HCT116 (cell line): ENCODE results near the gene IL36B. TPM values are rescaled to one million over a fixed set of nuclear protein-coding genes. Genes with fewer than 3 reads are reported as not detected.

Experiments
- ATAC-seq: fragments of 200-7000 bp; cut with Tn5 transposase; 2 replicates; pipeline ENCODE4 v1.9.1; 2020; ENCODE audit warnings: mild to moderate bottlenecking, moderate library complexity
- BruUV-seq: library from RNA; stranded (reverse); fragments of 400-500 nt; replicated peaks from 2 replicates; lab custom pipeline; 2021; lab: Mats Ljungman, UMichigan
- CTCF ChIA-PET: fragments of 300-600 bp; sonication (Branson Sonifier 250); formaldehyde crosslinking; loops from one replicate; lab custom pipeline; 2021; ENCODE audit warnings: antibody characterized with exemption; lab: Charles Lee
- POLR2A ChIA-PET: fragments of 300-600, 350-600 bp; sonication (Branson Sonifier 250); formaldehyde crosslinking; loops from one replicate; lab custom pipeline; 2021; ENCODE audit warnings: antibody characterized with exemption; lab: Charles Lee
- RAD21 ChIA-PET, 2 experiments: fragments of 300-600 bp; sonication (Branson Sonifier 250); formaldehyde crosslinking; loops; one replicate each; lab custom pipeline; 2023; ENCODE audit warnings: low total read pairs in 2 of 2; ENCODE audit not compliant: uncharacterized antibody in 2 of 2, unreplicated experiment in 2 of 2, low non-redundant PET in 1 of 2; lab: Charles Lee
- DNase-seq: peaks from one replicate; pipeline ENCODE4 v3.0.0-alpha.2; 2010; ENCODE audit warnings: low read depth, low spot score
- H2AFZ ChIP-seq: fragments of 200-600 bp; shearing (Covaris generic), sonication (generic); 2 replicates; pipeline ENCODE4 v1.6.1; 2017; ENCODE audit warnings: low read depth, mixed run types, mixed read lengths, antibody characterized with exemption, low read length; ENCODE audit not compliant: poor library complexity, severe bottlenecking
- H3K27ac ChIP-seq: 2 replicates; pipeline ENCODE4 v1.5.1; 2012; ENCODE audit warnings: low read depth, low read length
- H3K27me3 ChIP-seq: fragments of 200-600 bp; sonication (generic); 2 replicates; pipeline ENCODE4 v1.6.1; 2016; ENCODE audit warnings: mixed run types, low read length, mixed read lengths; ENCODE audit not compliant: insufficient read depth
- H3K36me3 ChIP-seq, 2 experiments: fragments of 200-500 bp in 1 of 2; fragments of 200-600 bp in 1 of 2; sonication (Bioruptor generic) in 1 of 2; sonication (generic) in 1 of 2; 2 replicates each; pipeline versions ENCODE4 v1.5.1 to v1.6.1; 2014 to 2016; ENCODE audit warnings: low read length in 2 of 2, inconsistent platforms in 1 of 2, mixed read lengths in 1 of 2, mixed run types in 1 of 2; ENCODE audit not compliant: insufficient read depth in 2 of 2, control insufficient read depth in 1 of 2
- H3K4me1 ChIP-seq, 2 experiments: fragments of 200-600 bp in 1 of 2; sonication (generic) in 1 of 2; 2 replicates each; pipeline versions ENCODE4 v1.5.1 to v1.6.1; 2012 to 2017; ENCODE audit warnings: low read length in 2 of 2, inconsistent platforms in 1 of 2, mild to moderate bottlenecking in 1 of 2, mixed read lengths in 1 of 2, mixed run types in 1 of 2, moderate library complexity in 1 of 2; ENCODE audit not compliant: insufficient read depth in 2 of 2, control insufficient read depth in 1 of 2
- H3K4me2 ChIP-seq: fragments of 200-600 bp; sonication (generic); 2 replicates; pipeline ENCODE4 v1.6.1; 2017; ENCODE audit warnings: mixed run types, low read length, mixed read lengths
- H3K4me3 ChIP-seq, 2 experiments: fragments of 200-600 bp in 1 of 2; sonication (generic) in 1 of 2; replicated peaks in 1 of 2; 2 replicates each; pipeline ENCODE4 v1.5.1; 2011 to 2016; ENCODE audit warnings: low read length in 2 of 2, control low read depth in 1 of 2, low read depth in 1 of 2, mild to moderate bottlenecking in 1 of 2, mixed read lengths in 1 of 2, mixed run types in 1 of 2
- H3K79me2 ChIP-seq: fragments of 200-600 bp; sonication (generic); 2 replicates; pipeline ENCODE4 v1.6.1; 2017; ENCODE audit warnings: mild to moderate bottlenecking, mixed run types, low read length, moderate library complexity, mixed read lengths; ENCODE audit not compliant: insufficient read depth
- H3K9ac ChIP-seq: fragments of 200-600 bp; sonication (generic); 2 replicates; pipeline ENCODE4 v1.6.1; 2016; ENCODE audit warnings: low read length, mixed read lengths
- H3K9me2 ChIP-seq: fragments of 200-600 bp; sonication (generic), shearing (Covaris generic); 2 replicates; pipeline ENCODE4 v1.6.1; 2017; ENCODE audit warnings: mixed run types, mild to moderate bottlenecking, moderate library complexity; ENCODE audit not compliant: insufficient read depth
- H3K9me3 ChIP-seq, 2 experiments: fragments of 200-500 bp in 1 of 2; fragments of 200-600 bp in 1 of 2; sonication (Bioruptor generic) in 1 of 2; sonication (generic) in 1 of 2; 2 replicates each; pipeline ENCODE4 v1.6.1; 2014 to 2017; ENCODE audit warnings: low read length in 2 of 2, mixed read lengths in 2 of 2, inconsistent platforms in 1 of 2, low read depth in 1 of 2, mild to moderate bottlenecking in 1 of 2, mixed run types in 1 of 2, moderate library complexity in 1 of 2; ENCODE audit not compliant: control insufficient read depth in 1 of 2, insufficient read depth in 1 of 2
- H4K20me1 ChIP-seq: fragments of 200-600 bp; sonication (generic), shearing (Covaris generic); 2 replicates; pipeline ENCODE4 v1.6.1; 2017; ENCODE audit warnings: mixed run types, mild to moderate bottlenecking, moderate library complexity; ENCODE audit not compliant: insufficient read depth
- CBX3 ChIP-seq: IDR thresholded peaks from 2 replicates; pipeline ENCODE4 v1.6.1; 2012; ENCODE audit warnings: low read depth
- EGR1 ChIP-seq: IDR thresholded peaks from 2 replicates; pipeline ENCODE4 v1.6.1; 2012; ENCODE audit warnings: low read depth
- EZH2 ChIP-seq: fragments of 200-600 bp; sonication (generic); IDR thresholded peaks from 2 replicates; pipeline ENCODE4 v1.6.1; 2017; ENCODE audit warnings: antibody characterized with exemption, mixed run types
- FOSL1 ChIP-seq: IDR thresholded peaks from 2 replicates; pipeline ENCODE4 v1.6.1; 2012; ENCODE audit warnings: low read depth
- POLR2A ChIP-seq: IDR thresholded peaks from 2 replicates; pipeline ENCODE4 v1.7.0; 2011; ENCODE audit warnings: borderline replicate concordance; ENCODE audit not compliant: insufficient read depth, insufficient read length; ENCODE audit errors: extremely low read depth
- POLR2AphosphoS5 ChIP-seq: IDR thresholded peaks from 2 replicates; pipeline ENCODE4 v1.6.1; 2011; ENCODE audit warnings: mild to moderate bottlenecking, low read depth, low read length, moderate library complexity
- RAD21 ChIP-seq: IDR thresholded peaks from 2 replicates; pipeline ENCODE4 v1.6.1; 2012; ENCODE audit warnings: low read depth, mild to moderate bottlenecking
- SIN3A ChIP-seq: IDR thresholded peaks from 2 replicates; pipeline ENCODE4 v1.6.1; 2012; ENCODE audit warnings: low read depth
- SP1 ChIP-seq: IDR thresholded peaks from 2 replicates; pipeline ENCODE4 v1.6.1; 2012; ENCODE audit warnings: low read depth
- SRF ChIP-seq: IDR thresholded peaks from 2 replicates; pipeline ENCODE4 v1.6.1; 2012; ENCODE audit warnings: low read depth
- YY1 ChIP-seq: IDR thresholded peaks from 2 replicates; pipeline ENCODE4 v1.6.1; 2011; ENCODE audit warnings: low read length, low read depth, moderate library complexity, mild to moderate bottlenecking; ENCODE audit not compliant: insufficient replicate concordance; ENCODE audit errors: extremely low read depth
- ZFX ChIP-seq: fragments of 450-650 bp; IDR thresholded peaks from 2 replicates; pipeline ENCODE4 v1.6.1; 2017
- intact Hi-C: fragments of 100-400 bp; cut with micrococcal nuclease; formaldehyde crosslinking; loops from 2 replicates; pipeline ENCODE4 v1.10.0; 2022
- total RNA-seq: library from RNA; stranded (reverse); gene quantifications from one replicate; pipeline ENCODE4 v1.2.1, GENCODE V29; 2021; ENCODE audit not compliant: unreplicated experiment
- TF ChIP-seq, protein P1 (sequence below): IDR thresholded peaks from 2 replicates; pipeline ENCODE4 v1.6.1; 2012
- TF ChIP-seq, protein P2 (sequence below): IDR thresholded peaks from 2 replicates; pipeline ENCODE4 v1.6.1; 2011; ENCODE audit warnings: mild to moderate bottlenecking, low read length, moderate library complexity; ENCODE audit not compliant: insufficient replicate concordance; ENCODE audit errors: extremely low read depth
- TF ChIP-seq, protein P3 (sequence below): IDR thresholded peaks from 2 replicates; pipeline ENCODE4 v1.6.1; 2012; ENCODE audit warnings: low read depth
- TF ChIP-seq, protein P4 (sequence below): IDR thresholded peaks from 2 replicates; pipeline ENCODE4 v1.6.1; 2012

The IL36B gene
- total RNA-seq, 1 experiment from 2014 or later: not detected

DNA sequence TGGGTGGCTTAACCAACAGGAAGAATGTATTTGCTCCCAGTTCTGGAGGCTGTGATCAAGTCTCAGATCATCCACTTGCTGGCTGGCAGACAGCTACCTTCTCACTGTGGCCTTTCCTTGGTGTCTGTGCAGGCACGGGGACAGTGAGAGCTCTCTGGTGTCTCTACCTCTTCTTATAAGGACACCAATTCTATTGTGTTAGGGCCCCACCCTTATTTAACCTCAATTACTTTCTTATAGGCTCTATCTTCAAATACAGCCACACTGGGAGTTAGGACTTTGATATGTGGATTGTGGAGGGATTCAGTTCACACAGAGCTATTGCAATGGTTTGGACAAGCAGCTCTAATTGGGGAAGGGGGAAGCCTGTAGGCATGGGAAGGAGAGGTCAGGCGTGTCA, 49.5 kb upstream of the IL36B start:
- CTCF ChIA-PET: interaction anchor here (1.0 kb wide), 1 partner anchor 36 kb away, joined by 3 read pairs; no protein-coding TSS in a partner anchor
- no peak overlapping the region for H3K9ac ChIP-seq
- no peak overlapping the region for H3K4me2 ChIP-seq
- POLR2A ChIA-PET: no interaction called here
- intact Hi-C loops: no loop called here
- H3K79me2 ChIP-seq: no peaks in the 10 kb centered on the region
- no peaks in the 10 kb centered on the region for H3K9me2 ChIP-seq
- DNase-seq (no peak), ATAC-seq (no peak)
- TF ChIP-seq, protein P1, sequence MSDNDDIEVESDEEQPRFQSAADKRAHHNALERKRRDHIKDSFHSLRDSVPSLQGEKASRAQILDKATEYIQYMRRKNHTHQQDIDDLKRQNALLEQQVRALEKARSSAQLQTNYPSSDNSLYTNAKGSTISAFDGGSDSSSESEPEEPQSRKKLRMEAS: no peak
- TF ChIP-seq SRF (no peak), SP1 (no peak), EGR1 (no peak), POLR2A (no peak), POLR2AphosphoS5 (no peak), RAD21 (no peak), SIN3A (no peak), CBX3 (no peak), ZFX (no peak), YY1 (no peak), EZH2 (no peak), FOSL1 (no peak)
- TF ChIP-seq, protein P2, sequence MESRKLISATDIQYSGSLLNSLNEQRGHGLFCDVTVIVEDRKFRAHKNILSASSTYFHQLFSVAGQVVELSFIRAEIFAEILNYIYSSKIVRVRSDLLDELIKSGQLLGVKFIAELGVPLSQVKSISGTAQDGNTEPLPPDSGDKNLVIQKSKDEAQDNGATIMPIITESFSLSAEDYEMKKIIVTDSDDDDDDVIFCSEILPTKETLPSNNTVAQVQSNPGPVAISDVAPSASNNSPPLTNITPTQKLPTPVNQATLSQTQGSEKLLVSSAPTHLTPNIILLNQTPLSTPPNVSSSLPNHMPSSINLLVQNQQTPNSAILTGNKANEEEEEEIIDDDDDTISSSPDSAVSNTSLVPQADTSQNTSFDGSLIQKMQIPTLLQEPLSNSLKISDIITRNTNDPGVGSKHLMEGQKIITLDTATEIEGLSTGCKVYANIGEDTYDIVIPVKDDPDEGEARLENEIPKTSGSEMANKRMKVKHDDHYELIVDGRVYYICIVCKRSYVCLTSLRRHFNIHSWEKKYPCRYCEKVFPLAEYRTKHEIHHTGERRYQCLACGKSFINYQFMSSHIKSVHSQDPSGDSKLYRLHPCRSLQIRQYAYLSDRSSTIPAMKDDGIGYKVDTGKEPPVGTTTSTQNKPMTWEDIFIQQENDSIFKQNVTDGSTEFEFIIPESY: no peak
- TF ChIP-seq, protein P3, sequence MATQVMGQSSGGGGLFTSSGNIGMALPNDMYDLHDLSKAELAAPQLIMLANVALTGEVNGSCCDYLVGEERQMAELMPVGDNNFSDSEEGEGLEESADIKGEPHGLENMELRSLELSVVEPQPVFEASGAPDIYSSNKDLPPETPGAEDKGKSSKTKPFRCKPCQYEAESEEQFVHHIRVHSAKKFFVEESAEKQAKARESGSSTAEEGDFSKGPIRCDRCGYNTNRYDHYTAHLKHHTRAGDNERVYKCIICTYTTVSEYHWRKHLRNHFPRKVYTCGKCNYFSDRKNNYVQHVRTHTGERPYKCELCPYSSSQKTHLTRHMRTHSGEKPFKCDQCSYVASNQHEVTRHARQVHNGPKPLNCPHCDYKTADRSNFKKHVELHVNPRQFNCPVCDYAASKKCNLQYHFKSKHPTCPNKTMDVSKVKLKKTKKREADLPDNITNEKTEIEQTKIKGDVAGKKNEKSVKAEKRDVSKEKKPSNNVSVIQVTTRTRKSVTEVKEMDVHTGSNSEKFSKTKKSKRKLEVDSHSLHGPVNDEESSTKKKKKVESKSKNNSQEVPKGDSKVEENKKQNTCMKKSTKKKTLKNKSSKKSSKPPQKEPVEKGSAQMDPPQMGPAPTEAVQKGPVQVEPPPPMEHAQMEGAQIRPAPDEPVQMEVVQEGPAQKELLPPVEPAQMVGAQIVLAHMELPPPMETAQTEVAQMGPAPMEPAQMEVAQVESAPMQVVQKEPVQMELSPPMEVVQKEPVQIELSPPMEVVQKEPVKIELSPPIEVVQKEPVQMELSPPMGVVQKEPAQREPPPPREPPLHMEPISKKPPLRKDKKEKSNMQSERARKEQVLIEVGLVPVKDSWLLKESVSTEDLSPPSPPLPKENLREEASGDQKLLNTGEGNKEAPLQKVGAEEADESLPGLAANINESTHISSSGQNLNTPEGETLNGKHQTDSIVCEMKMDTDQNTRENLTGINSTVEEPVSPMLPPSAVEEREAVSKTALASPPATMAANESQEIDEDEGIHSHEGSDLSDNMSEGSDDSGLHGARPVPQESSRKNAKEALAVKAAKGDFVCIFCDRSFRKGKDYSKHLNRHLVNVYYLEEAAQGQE: no peak
- TF ChIP-seq, protein P4, sequence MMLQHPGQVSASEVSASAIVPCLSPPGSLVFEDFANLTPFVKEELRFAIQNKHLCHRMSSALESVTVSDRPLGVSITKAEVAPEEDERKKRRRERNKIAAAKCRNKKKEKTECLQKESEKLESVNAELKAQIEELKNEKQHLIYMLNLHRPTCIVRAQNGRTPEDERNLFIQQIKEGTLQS: no peak
- TF ChIP-seq, all 23 proteins: peak for 0
- Histone ChIP-seq H2AFZ (no peak overlapping the region), H3K27ac (no peak overlapping the region), H3K4me3 (no peak overlapping the region), H3K4me1 (no peaks in the 10 kb centered on the region), H3K9me3 (no peaks in the 10 kb centered on the region), H3K36me3 (no peaks in the 10 kb centered on the region), H4K20me1 (no peaks in the 10 kb centered on the region), H3K27me3 (no peaks in the 10 kb centered on the region)
- RAD21 ChIA-PET: no interaction called here
- BruUV-seq: no TSS peak
